DND-41 (cell line): ENCODE results near the gene PRKCA.

Experiments used
- ATAC-seq: fragments of 200-7000 bp; cut with Tn5 transposase; 3 replicates; pipeline ENCODE4 v1.9.1; 2021; ENCODE audit warnings: low read depth; ENCODE audit not compliant: insufficient read depth
- DNase-seq: peaks from one replicate; pipeline ENCODE4 v3.0.0-alpha.2; 2020
- H2AFZ ChIP-seq: 2 replicates; pipeline ENCODE4 v1.6.0; 2012; ENCODE audit warnings: low read depth, low read length
- H3K27ac ChIP-seq: 2 replicates; pipeline ENCODE4 v1.5.1; 2012; ENCODE audit warnings: low read length, inconsistent platforms
- H3K27me3 ChIP-seq: fragments of 200-600 bp; sonication (generic); 2 replicates; pipeline ENCODE4 v1.6.0; 2012; ENCODE audit warnings: low read length, mild to moderate bottlenecking, inconsistent platforms; ENCODE audit not compliant: insufficient read depth, poor library complexity
- H3K36me3 ChIP-seq: 2 replicates; pipeline ENCODE4 v1.5.1; 2012; ENCODE audit warnings: low read length, inconsistent platforms; ENCODE audit not compliant: insufficient read depth
- H3K4me1 ChIP-seq: 2 replicates; pipeline ENCODE4 v1.5.1; 2012; ENCODE audit warnings: mild to moderate bottlenecking, low read length; ENCODE audit not compliant: insufficient read depth
- H3K4me2 ChIP-seq: 2 replicates; pipeline ENCODE4 v1.6.0; 2012; ENCODE audit warnings: mild to moderate bottlenecking, moderate library complexity, low read length, inconsistent platforms; ENCODE audit not compliant: insufficient read depth
- H3K4me3 ChIP-seq, 2 experiments: fragments of 200-600 bp in 1 of 2; shearing (Covaris generic) in 1 of 2; 2 replicates each; pipeline ENCODE4 v1.5.1; 2012 to 2016; ENCODE audit warnings: inconsistent platforms in 2 of 2, low read length in 2 of 2, mild to moderate bottlenecking in 2 of 2, low read depth in 1 of 2, moderate library complexity in 1 of 2
- H3K79me2 ChIP-seq: 2 replicates; pipeline ENCODE4 v1.6.0; 2012; ENCODE audit warnings: low read length, inconsistent platforms; ENCODE audit not compliant: insufficient read depth
- H3K9ac ChIP-seq: 2 replicates; pipeline ENCODE4 v1.6.0; 2012; ENCODE audit warnings: low read depth, mild to moderate bottlenecking, inconsistent platforms, low read length, moderate library complexity
- H3K9me3 ChIP-seq: 2 replicates; pipeline ENCODE4 v1.5.1; 2012; ENCODE audit warnings: low read length, moderate library complexity, mild to moderate bottlenecking, inconsistent platforms; ENCODE audit not compliant: insufficient read depth, severe bottlenecking
- H4K20me1 ChIP-seq: 2 replicates; pipeline ENCODE4 v1.6.0; 2012; ENCODE audit warnings: low read length; ENCODE audit not compliant: insufficient read depth
- EZH2 ChIP-seq: IDR thresholded peaks from 3 replicates; pipeline ENCODE4 v1.6.1; 2012; ENCODE audit warnings: borderline replicate concordance, low read depth, mild to moderate bottlenecking, moderate library complexity, low read length, inconsistent platforms; ENCODE audit not compliant: severe bottlenecking
- TF ChIP-seq, protein P1 (sequence below): IDR thresholded peaks from 2 replicates; pipeline ENCODE4 v1.5.1; 2012; ENCODE audit warnings: borderline replicate concordance, low read length, moderate library complexity, mild to moderate bottlenecking; ENCODE audit not compliant: poor library complexity, severe bottlenecking; ENCODE audit errors: extremely low read depth

The PRKCA gene

DNA sequence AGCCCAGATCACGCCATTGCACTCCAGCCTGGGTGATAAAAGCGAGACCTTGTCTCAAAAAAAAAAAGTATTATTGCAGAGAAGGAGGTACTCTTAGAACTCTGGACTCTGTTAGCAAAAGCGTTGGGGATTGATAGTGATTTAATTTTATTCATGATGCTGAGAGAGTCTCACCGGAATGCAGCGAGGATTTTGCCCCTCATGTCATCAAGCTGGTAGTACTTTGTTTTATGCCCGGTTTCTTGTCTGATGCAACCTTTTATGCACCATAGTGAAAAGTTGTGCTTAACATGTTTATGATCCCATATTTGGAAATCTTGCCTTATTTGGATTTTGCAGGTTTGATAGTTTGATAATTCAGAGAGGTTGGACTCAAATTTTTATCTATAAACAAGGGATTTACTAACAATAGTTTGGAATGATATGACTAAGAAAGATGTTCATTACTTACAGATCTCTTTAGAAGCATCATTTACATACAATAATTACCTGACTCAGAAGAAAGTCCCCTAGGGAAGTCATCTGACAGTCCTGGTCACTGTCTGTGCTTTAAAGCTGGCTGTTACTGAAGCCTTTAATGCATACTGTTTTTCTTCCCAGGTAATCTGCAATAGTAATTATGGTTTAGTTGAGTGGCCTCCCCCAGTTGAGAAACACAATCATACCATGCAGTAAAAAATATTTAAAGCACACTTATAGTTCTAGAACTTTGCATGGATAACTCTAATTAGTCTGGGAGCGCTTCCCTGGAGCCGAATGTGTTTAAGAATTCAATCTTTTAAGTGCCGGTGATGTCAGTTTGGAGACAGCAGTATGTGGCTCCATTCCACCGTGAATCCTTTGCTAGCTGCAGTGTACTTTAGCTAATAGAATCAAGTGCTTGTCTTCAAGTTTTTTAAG, 120.9 kb downstream of the PRKCA start:
- ATAC-seq = no peak
- H3K4me1 ChIP-seq = peaks cover 32% of the 10 kb centered on the region
- no peaks in the 10 kb centered on the region for H3K36me3 ChIP-seq
- TF ChIP-seq, protein P1, sequence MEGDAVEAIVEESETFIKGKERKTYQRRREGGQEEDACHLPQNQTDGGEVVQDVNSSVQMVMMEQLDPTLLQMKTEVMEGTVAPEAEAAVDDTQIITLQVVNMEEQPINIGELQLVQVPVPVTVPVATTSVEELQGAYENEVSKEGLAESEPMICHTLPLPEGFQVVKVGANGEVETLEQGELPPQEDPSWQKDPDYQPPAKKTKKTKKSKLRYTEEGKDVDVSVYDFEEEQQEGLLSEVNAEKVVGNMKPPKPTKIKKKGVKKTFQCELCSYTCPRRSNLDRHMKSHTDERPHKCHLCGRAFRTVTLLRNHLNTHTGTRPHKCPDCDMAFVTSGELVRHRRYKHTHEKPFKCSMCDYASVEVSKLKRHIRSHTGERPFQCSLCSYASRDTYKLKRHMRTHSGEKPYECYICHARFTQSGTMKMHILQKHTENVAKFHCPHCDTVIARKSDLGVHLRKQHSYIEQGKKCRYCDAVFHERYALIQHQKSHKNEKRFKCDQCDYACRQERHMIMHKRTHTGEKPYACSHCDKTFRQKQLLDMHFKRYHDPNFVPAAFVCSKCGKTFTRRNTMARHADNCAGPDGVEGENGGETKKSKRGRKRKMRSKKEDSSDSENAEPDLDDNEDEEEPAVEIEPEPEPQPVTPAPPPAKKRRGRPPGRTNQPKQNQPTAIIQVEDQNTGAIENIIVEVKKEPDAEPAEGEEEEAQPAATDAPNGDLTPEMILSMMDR = no peak
- TF ChIP-seq EZH2 = no peak
- no peak overlapping the region for H3K4me3 ChIP-seq
- no peaks in the 10 kb centered on the region for H3K27me3 ChIP-seq
- H3K79me2 ChIP-seq = peaks cover 77% of the 10 kb centered on the region
- H3K9ac ChIP-seq = no peak overlapping the region
- H3K9me3 ChIP-seq = no peaks in the 10 kb centered on the region
- H4K20me1 ChIP-seq = no peaks in the 10 kb centered on the region
- H3K4me2 ChIP-seq = no peak overlapping the region
- H3K27ac ChIP-seq = no peak overlapping the region
- DNase-seq = no peak
- no peak overlapping the region for H2AFZ ChIP-seq

DNA sequence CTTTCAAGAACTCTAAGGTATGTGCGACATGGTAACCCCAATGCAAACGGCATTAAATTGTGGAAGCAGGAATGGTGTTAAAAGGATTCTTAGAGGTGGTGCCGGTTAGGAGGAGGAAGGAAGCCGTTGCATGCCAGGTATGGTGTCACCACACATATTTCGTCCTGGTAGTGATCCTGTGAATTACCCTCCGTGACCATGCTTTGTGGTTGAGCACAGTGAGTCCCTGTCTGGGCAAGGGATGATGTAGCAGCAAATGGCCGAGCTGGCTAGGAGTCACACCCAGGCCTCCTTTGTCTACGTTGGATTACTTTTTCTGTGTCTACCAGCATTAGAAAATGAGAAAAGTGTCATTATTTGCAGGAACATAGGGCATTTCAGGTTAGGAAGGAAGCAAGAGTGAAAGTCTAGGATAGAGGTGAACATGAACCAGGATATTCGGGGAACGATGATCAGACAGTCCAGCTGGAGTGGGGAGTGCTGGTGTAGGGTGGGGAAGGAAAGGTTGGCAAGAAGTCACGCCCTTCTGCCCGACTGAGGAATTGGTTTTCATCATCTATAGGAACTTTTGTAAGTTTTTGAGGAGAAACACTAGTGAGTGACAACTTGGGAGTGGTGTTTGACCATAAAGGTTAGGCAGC, 123.5 kb downstream of the PRKCA start:
- Histone ChIP-seq H3K27me3 (no peaks in the 10 kb centered on the region), H3K36me3 (no peaks in the 10 kb centered on the region), H3K4me3 (no peak overlapping the region), H3K9me3 (no peaks in the 10 kb centered on the region), H4K20me1 (peaks cover 2% of the 10 kb centered on the region; the same call in 1 of the 2 replicates), H3K4me2 (peak overlapping the region; percentile 35; the same call in 1 of the 2 replicates), H3K79me2 (peaks cover 83% of the 10 kb centered on the region), H3K27ac (peak overlapping the region; percentile 63), H3K4me1 (peaks cover 38% of the 10 kb centered on the region), H2AFZ (peak overlapping the region; percentile 28; the same call in 1 of the 2 replicates), H3K9ac (no peak overlapping the region)
- TF ChIP-seq EZH2 = no peak
- TF ChIP-seq, protein P1 = no peak
- ATAC-seq (no peak), DNase-seq (no peak)

DNA sequence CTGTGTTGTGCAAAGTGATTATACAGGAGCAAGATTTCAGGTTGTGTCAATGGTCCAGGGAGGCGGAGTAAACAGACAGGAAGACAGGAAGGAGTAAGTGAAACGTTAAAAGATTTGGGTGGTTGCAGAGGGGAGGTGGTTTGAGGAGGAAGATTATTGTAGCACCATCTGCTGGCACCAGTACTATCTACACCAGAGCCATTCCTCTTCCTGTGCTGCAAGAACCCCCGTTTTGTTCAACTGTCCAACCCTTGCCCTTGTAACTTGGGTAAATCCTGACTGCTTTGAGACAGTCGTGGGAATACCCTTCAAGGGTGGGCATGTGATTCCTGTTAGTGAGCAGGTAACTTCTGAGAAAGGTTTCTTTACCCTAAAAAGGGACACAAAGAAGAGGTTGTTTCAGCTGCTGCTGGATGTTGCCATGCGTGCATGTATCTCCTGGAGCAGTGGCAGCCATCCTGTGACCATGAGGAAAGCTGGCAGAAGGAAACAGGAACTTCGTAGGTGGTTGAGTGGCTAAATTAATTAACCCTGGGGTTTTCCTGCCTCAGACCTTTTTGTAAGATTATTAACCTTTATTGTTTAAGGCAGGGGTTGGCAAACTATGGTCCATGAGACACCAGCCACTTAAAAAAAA, 124.1 kb downstream of the PRKCA start:
- Histone ChIP-seq H3K4me2 (peak overlapping the region; percentile 35; the same call in 1 of the 2 replicates), H2AFZ (peak overlapping the region; percentile 28; the same call in 1 of the 2 replicates), H3K27ac (peak overlapping the region; percentile 63), H3K36me3 (no peaks in the 10 kb centered on the region), H3K79me2 (peaks cover 86% of the 10 kb centered on the region), H3K4me1 (peaks cover 32% of the 10 kb centered on the region), H3K9me3 (no peaks in the 10 kb centered on the region), H3K27me3 (no peaks in the 10 kb centered on the region), H3K9ac (no peak overlapping the region), H4K20me1 (peaks cover 2% of the 10 kb centered on the region; the same call in 1 of the 2 replicates), H3K4me3 (no peak overlapping the region)
- ATAC-seq (peak; percentile 92), DNase-seq (peak; percentile 67)
- TF ChIP-seq, protein P1 = peak; percentile 78
- TF ChIP-seq EZH2 = no peak
